Testis (tissue), 3 donors: ENCODE measurements around the gene TMEM43. TPM values are rescaled to one million over a fixed set of nuclear protein-coding genes. Genes with fewer than 3 reads are reported as not detected.

ENCODE experiments used
- DNase-seq: peaks from one replicate; pipeline ENCODE4 v3.0.0-alpha.2; 2019
- H3K27ac ChIP-seq, 2 donors: fragments of 200-600 bp; sonication (generic); one replicate each; pipeline ENCODE4 v1.5.1; 2019
- H3K27me3 ChIP-seq: fragments of 200-600 bp; sonication (generic); one replicate; pipeline ENCODE4 v1.5.1; 2019
- H3K36me3 ChIP-seq: fragments of 200-600 bp; sonication (generic); one replicate; pipeline ENCODE4 v1.5.1; 2017; ENCODE audit warnings: low read depth; ENCODE audit errors: missing control alignments
- H3K4me1 ChIP-seq: fragments of 200-600 bp; sonication (generic); one replicate; pipeline ENCODE4 v1.5.1; 2019
- H3K4me3 ChIP-seq, 2 donors: fragments of 200-600 bp; sonication (generic); one replicate each; pipeline ENCODE4 v1.5.1; 2017 to 2019
- H3K9me3 ChIP-seq: fragments of 200-600 bp; sonication (generic); one replicate; pipeline ENCODE4 v1.5.1; 2017
- POLR2A ChIP-seq: fragments of 450-650 bp; IDR thresholded peaks from one replicate; pipeline ENCODE4 v1.6.1; 2017; ENCODE audit warnings: antibody characterized with exemption, mild to moderate bottlenecking, moderate library complexity
- WGBS, 2 donors: methylation state at CpG; one replicate each; pipeline ENCODE4 v1.1.5; 2018; 5-methylcytosine and 5-hydroxymethylcytosine counted together
- intact Hi-C: fragments of 100-400 bp; cut with DNase I; formaldehyde crosslinking; loops from one replicate; pipeline ENCODE4 v1.15.1; 2023; ENCODE audit warnings: low total_unique reads
- polyA plus RNA-seq: library from polyadenylated mRNA; stranded (reverse); fragments of 350-450 nt; fragmentation: Illumina TruSeq; extraction: RNeasy Lipid Tissue Mini Kit (QIAGEN cat#74804); gene quantifications from one replicate; pipeline ENCODE4 v1.2.3, GENCODE V29; 2014; ENCODE audit warnings: low read depth, low replicate concordance; ENCODE audit not compliant: insufficient read depth
- total RNA-seq, 2 donors: library from RNA; depleted of rRNA; stranded (reverse); fragments of >200 nt; gene quantifications; one replicate each; pipeline ENCODE4 v1.2.3, GENCODE V29; 2016
- TF ChIP-seq, protein P1 (sequence below), 3 experiments: fragments of 450-650 bp in 2 of 3; fragments of 200-600 bp in 1 of 3; sonication (generic) in 1 of 3; IDR thresholded peaks; one replicate each; pipeline ENCODE4 v1.5.1; 2016 to 2019; ENCODE audit warnings: antibody characterized with exemption in 3 of 3, mild to moderate bottlenecking in 2 of 3, moderate library complexity in 1 of 3

The TMEM43 gene
- total and polyA plus RNA-seq, 3 donors from 2014 or later = 36.5 to 53.0 (median 43.3) TPM

DNA sequence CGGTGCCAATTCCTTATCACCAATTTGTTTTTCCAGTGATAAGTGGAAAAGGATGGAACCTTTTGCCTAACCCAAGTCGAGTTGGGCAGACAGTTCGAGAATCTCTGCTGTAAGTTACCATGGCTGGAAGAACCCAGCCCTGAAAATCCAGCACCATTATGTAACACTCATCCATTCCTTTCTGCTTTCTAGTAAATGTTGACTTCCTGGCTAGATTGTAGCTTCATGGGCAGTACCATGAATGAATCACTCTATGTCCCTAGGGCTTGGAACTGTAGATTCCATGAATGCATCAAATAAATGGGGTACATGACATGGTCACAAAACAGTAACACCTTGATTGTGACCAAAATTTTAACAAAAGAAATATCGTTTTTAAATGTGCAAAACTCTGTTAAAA, 14.2 kb upstream of the TMEM43 start:
- DNase-seq = no peak
- Histone ChIP-seq H3K9me3 (no peaks in the 10 kb centered on the region), H3K27ac (no peak overlapping the region), H3K4me1 (no peaks in the 10 kb centered on the region), H3K36me3 (no peaks in the 10 kb centered on the region), H3K4me3 (no peak overlapping the region), H3K27me3 (no peaks in the 10 kb centered on the region)
- 74 to 77% methylated on average over 4 of the region's 4 CpGs for WGBS, 2 donors
- TF ChIP-seq POLR2A = no peak
- TF ChIP-seq, protein P1, sequence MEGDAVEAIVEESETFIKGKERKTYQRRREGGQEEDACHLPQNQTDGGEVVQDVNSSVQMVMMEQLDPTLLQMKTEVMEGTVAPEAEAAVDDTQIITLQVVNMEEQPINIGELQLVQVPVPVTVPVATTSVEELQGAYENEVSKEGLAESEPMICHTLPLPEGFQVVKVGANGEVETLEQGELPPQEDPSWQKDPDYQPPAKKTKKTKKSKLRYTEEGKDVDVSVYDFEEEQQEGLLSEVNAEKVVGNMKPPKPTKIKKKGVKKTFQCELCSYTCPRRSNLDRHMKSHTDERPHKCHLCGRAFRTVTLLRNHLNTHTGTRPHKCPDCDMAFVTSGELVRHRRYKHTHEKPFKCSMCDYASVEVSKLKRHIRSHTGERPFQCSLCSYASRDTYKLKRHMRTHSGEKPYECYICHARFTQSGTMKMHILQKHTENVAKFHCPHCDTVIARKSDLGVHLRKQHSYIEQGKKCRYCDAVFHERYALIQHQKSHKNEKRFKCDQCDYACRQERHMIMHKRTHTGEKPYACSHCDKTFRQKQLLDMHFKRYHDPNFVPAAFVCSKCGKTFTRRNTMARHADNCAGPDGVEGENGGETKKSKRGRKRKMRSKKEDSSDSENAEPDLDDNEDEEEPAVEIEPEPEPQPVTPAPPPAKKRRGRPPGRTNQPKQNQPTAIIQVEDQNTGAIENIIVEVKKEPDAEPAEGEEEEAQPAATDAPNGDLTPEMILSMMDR (IDR thresholded peaks at IDR 0.05) = no peak
- intact Hi-C loops = no loop called here

GRCh38 chr3:14113965-14114635, 10.8 kb upstream of the TMEM43 start:
- DNase-seq = no peak
- no peak overlapping the region for H3K27ac ChIP-seq
- H3K4me3 ChIP-seq = no peak overlapping the region
- intact Hi-C loops = no loop called here
- H3K9me3 ChIP-seq = no peaks in the 10 kb centered on the region
- 97 to 98% methylated on average over 6 to 7 of the region's 7 CpGs for WGBS, 2 donors
- H3K4me1 ChIP-seq = no peaks in the 10 kb centered on the region
- no peak for TF ChIP-seq POLR2A
- TF ChIP-seq, protein P1 (IDR thresholded peaks at IDR 0.05) = peak in 1 of 3 experiments; percentile 17
- no peaks in the 10 kb centered on the region for H3K27me3 ChIP-seq
- no peaks in the 10 kb centered on the region for H3K36me3 ChIP-seq

- no peaks in the 10 kb centered on the region for H3K36me3 ChIP-seq
Measured at GRCh38 chr3:14117468-14118399, 7.1 kb upstream of the TMEM43 start.

GRCh38 chr3:14118400-14119381, 6.2 kb upstream of the TMEM43 start:
- intact Hi-C loops = no loop called here
- Histone ChIP-seq H3K27me3 (no peaks in the 10 kb centered on the region), H3K4me3 (no peak overlapping the region), H3K36me3 (no peaks in the 10 kb centered on the region), H3K4me1 (peaks cover 9% of the 10 kb centered on the region), H3K9me3 (no peaks in the 10 kb centered on the region), H3K27ac (no peak overlapping the region)
- WGBS, 2 donors = 70 to 77% methylated on average over 12 to 13 of the region's 13 CpGs
- DNase-seq = peak; percentile 13
- no peak for TF ChIP-seq POLR2A
- TF ChIP-seq, protein P1 (IDR thresholded peaks at IDR 0.05) = no peak

More at GRCh38 chr3:14117468-14118399, 7.1 kb upstream of the TMEM43 start:
- TF ChIP-seq, protein P1 (IDR thresholded peaks at IDR 0.05) = no peak
- no peak for TF ChIP-seq POLR2A
- DNase-seq = peak; percentile 8
- H3K27me3 ChIP-seq = no peaks in the 10 kb centered on the region
- intact Hi-C loops = no loop called here
- WGBS, 2 donors = 86 to 96% methylated on average over 10 of the region's 10 CpGs
- H3K9me3 ChIP-seq = no peaks in the 10 kb centered on the region
- no peaks in the 10 kb centered on the region for H3K4me1 ChIP-seq
- no peak overlapping the region for H3K4me3 ChIP-seq
- no peak overlapping the region for H3K27ac ChIP-seq
